Epidermal melanocyte (primary cell): ENCODE data around the gene RDH5.
"Not testable (repeated sequence)": the region's sequence is repeated elsewhere in the genome, so short reads cannot be mapped to it uniquely, and the experiment has no call there.

ENCODE experiments used
- DNase-seq: peaks from one replicate; pipeline ENCODE4 v3.0.0; 2011; ENCODE audit warnings: low spot score; ENCODE audit not compliant: insufficient read length

The RDH5 gene

DNA sequence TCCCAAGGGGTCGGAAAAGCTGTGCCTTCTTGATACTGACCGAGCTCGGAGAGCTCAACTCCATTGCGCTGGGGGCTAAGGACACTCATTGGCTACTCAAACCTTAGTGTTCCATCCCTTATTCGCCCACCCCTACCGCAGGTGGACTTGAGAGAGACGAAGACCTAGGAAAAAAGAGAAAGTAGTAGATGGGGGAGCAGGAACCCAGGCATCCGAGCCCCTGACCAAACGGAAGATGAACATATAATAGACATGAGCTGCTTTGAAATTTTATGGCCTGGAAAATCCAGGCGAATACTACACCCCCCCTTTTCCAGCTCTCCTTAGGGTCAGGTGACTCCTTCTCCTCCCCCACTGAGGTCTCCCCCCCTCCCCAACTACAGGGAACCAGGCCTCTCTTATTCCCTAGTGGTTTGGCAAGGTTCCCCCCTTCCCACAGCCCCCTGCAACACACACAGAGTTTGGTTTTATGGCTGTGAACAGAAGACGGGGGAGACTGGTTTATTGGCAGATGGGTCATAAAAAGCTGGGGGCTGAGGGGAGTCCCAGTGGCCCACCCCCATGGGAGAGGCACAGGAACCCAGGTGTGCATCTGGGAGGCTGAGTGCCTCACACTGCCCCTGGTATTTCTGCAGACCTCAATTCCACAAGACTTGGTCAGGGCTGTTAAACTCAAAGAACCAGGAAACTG is 24.3 kb downstream of the RDH5 start:
- DNase-seq: no peak

DNA sequence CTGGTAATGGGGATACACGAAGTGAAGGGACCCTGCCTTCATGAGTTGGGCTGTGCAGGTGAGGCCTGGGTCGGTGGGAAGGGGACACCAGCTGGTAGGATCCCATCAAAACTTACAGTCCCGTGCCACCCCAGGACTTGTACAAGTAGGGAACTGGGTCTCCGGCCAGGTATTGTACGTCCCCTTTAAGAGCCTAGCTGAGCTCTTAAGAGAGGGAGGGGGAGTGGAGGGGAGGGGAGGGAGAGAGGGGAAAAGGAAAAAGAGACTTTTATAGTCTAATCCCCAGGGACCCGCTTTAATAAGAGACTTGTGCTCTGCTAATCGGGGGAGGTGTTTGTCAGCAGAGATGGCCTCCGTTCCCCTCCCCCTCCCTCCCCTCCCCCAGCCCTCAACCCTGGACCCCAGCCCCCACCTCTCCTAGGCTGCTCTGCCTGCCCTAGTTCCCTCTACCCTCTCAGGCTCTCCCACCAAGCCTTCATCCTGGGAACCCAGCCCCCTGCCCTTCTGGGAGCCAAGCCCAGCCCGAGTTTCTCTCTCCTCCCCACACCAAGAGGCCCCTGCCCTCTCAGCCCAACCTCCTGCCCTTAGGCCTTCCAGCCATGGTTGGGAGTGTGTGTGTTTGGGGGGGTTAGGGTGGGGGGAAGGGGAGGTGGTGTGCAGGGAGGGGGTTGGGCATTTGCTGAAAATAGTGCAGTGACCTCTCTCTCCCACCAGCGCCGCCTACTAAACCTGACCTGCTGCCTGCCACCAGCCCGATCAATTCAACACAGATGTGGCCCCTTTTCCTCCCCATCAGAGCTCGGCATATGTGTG is 25.4 kb downstream of the RDH5 start:
- no peak for DNase-seq

- DNase-seq: no peak
These were observed 26.1 kb downstream of the RDH5 start for GRCh38 chr12:55746174-55746912.

DNA sequence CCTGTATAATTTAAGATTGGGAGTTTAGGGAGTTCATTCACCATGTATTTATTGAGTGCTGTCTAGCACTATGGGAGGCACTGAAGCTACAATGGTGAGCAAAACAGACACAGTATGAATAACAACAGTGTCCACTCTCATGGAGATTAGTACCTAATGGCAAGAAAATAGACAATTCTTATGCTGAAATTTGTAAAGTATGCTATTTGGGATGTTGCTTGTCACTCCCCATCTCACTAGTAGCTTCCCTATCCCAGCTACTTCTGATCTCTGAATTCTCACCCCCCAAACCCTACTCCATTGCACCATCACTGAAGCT is 26.7 kb downstream of the RDH5 start:
- DNase-seq: no peak

DNA sequence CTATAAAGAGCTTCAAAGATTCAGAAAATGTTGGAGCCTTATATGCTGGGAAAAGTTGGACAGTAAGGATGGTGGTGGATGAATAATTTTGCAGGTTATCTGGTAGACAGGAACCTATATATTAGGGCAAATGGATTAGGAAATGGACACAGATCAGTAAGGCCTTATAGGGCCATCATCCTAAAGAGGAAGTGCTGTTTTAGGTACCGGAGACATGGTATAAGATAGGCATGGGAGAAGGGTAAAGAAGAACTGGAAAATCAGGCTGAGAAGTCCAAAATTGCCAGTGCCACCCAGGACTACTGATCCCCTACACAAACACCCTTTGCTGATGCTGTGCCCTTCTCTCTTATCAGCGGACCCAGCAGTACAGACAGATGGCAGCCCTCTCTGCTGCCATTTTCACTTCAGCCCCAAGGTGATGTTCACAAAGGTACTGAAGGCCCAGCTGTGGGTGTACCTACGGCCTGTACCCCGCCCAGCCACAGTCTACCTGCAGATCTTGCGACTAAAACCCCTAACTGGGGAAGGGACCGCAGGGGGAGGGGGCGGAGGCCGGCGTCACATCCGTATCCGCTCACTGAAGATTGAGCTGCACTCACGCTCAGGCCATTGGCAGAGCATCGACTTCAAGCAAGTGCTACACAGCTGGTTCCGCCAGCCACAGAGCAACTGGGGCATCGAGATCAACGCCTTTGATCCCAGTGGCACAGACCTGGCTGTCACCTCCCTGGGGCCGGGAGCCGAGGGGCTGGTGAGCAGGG is 28.2 kb downstream of the RDH5 start:
- no peak for DNase-seq

- DNase-seq: no peak
These were observed 35.1 kb downstream of the RDH5 start for GRCh38 chr12:55755246-55755645.

DNA sequence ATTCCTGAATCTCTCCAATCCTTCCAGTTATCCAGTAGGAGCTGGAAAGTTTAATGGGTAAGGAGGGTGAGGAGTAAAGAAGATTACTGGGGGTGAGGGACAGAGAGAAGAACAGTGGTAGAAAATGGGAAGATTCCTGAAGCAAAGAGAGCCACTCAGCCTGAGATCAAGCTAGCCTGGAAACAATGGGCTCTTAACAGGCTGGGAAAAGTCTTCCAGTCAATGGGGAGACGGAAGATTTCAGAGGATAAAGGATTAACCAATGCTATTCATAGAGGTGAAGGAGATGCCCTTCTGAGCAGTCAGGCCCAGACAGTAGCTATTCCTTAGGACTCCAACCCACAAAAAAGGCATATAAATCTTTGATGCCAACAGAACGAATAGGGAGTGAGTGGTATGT is 37.5 kb downstream of the RDH5 start:
- no peak for DNase-seq

- DNase-seq: not testable (repeated sequence)
These were observed 38.4 kb downstream of the RDH5 start for GRCh38 chr12:55758575-55758974.

DNA sequence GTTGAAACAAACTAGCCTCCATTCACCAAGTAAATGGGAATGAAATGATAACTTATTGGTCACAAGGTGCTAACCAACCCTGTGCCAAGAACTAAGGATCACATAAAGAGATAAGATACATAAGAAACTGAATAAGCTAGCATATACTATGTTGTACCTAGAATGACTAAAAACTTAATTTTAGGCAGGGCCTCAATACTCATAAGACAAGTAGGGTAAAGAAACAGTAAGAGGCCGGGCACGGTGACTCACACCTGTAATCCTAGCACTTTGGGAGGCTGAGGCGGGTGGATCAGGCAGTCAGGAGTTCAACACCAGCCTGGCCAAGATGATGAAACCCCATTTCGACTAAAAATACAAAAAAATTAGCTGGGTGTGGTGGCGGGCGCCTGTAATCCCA is 40.5 kb downstream of the RDH5 start:
- no peak for DNase-seq

DNA sequence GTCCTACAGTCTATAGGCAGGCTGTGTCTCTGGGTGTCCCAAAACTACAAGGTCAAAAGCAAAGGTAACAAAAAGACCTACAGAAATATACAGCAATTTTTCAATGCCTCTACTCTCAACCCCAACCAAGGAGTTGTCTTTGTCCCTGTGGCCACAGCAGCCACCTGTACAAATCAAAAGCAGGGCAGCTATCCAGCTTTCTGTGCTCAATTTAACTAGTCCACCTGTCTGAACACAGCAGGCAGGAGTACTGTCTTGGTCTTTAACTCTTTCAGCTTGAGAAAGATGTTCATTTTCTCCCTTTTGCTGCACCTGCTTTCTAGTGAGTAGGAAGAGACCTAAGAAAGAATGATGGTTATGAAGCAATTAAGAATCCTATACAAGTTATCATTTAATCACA is 42.5 kb downstream of the RDH5 start:
- no peak for DNase-seq

DNA sequence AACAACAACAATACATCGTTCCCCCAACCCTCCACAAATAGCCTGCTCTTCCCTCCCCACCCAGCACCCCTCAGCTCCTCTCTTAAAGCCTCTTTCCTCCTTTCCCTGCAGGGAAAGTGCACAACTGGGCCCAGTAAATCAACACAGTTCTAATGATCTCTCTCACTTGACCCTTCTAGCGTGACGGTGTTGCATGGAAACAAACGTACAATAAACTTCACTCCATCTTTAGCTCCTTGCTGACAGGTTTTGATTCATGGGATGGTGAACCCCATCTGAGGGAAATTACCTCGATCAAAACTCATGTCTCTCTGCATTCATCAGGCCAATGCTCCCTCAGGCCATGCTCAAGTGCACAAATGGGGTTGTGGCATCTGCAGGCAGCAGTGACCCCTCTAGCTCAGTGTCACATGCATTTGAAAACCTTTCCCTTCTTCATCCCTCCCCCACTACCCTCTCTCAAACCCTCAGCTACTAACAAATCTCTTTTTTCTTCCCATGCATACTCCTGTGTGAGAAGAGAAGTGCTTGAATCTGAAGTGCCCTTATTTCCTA is 45.6 kb downstream of the RDH5 start:
- DNase-seq: no peak

DNA sequence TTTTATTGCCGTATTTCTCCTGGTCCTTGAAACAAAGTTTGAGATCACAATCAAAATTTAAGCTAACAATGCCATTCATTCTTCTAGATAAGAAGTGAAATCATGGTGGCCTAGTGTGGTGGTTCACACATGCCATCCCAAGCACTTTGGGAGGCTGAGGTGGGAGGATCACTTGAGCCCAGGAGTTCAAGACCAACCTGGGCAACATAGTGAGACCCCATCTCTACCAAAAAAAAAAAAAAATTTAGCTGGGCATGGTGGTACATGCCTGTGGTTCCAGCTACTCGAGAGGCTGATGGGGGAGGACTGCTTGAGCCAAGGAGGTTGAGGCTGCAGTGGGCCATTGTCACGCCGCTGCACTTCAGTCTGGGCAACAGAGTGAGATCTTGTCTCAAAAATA is 47.0 kb downstream of the RDH5 start:
- no peak for DNase-seq

DNA sequence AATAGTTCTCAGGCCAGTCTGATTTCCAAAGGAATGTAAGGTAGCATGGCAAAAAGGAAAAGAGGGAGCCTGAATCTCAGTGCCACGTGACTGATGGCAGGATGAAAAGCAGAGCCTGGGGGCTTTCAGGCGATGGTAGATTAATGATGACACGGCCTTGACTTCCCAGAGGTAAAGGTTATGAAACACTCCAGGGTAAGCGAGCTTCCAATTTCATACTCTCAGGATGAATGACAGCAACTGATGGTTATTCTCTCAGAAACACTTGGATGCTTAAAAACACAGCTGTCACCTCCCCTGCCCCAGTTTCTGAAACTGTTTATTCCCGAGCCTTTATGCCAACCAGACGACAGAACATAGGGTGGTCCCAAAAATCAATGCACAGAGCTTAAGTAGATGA is 51.5 kb downstream of the RDH5 start:
- DNase-seq: no peak
